Upper lobe of right lung (tissue), 1 donor: Measurements from ENCODE around the gene SHC3. TPM values are rescaled to one million over a fixed set of nuclear protein-coding genes. Genes with fewer than 3 reads are reported as not detected.

Experiments used
- ATAC-seq: fragments of 200-7000 bp; cut with Tn5 transposase; one replicate; pipeline ENCODE4 v1.9.1; 2020; ENCODE audit warnings: mild to moderate bottlenecking, moderate library complexity
- DNase-seq: peaks from one replicate; pipeline ENCODE4 v3.0.0-alpha.2; 2020
- H3K27ac ChIP-seq: fragments of 200-600 bp; one replicate; pipeline ENCODE4 v1.8.0; 2022
- H3K27me3 ChIP-seq: fragments of 200-600 bp; one replicate; pipeline ENCODE4 v1.8.0; 2022; ENCODE audit warnings: mild to moderate bottlenecking
- H3K36me3 ChIP-seq: fragments of 200-600 bp; one replicate; pipeline ENCODE4 v1.8.0; 2022
- H3K4me1 ChIP-seq: fragments of 200-600 bp; one replicate; pipeline ENCODE4 v1.8.0; 2022
- H3K4me3 ChIP-seq: fragments of 200-600 bp; one replicate; pipeline ENCODE4 v1.8.0; 2022; ENCODE audit warnings: mild to moderate bottlenecking
- H3K9me3 ChIP-seq: fragments of 200-600 bp; one replicate; pipeline ENCODE4 v1.8.0; 2022
- intact Hi-C: fragments of 100-400 bp; cut with DNase I; formaldehyde crosslinking; loops from one replicate; pipeline ENCODE4 v1.11.0; 2022
- total RNA-seq: library from RNA; stranded (reverse); fragmentation: NEBNext Ultra II Directional; extraction: Animal tissue kit (Norgen Biotek cat#: 25700); gene quantifications from one replicate; pipeline ENCODE4 v1.2.1, GENCODE V29; 2021
- TF ChIP-seq, protein P1 (sequence below): fragments of 200-600 bp; IDR thresholded peaks from one replicate; pipeline ENCODE4 v1.8.0; 2022; ENCODE audit warnings: antibody characterized with exemption
- donor health status: DM: no; HTN: yes; CAD: no; lungs with severe emphysema.

The SHC3 gene
- total RNA-seq, 1 donor from 2014 or later = 12.9 TPM

DNA sequence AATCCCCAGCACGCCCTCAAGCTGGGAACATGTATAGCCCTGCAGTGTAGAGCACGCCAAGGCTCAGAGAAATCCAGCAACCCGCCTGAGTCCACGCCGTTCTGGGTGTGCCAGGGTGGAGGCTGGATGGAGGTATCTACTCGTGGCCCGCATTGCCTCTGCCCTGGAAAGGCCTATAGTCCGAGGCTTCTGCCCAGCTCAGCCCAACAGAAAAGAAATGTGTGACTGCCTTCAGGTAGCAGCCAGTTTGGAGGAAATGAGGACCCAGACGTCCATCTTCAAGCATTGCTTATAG is 169.1 kb downstream of the SHC3 start:
- ATAC-seq (no peak), DNase-seq (no peak)
- intact Hi-C loops = no loop called here
- H3K27me3 ChIP-seq = no peaks in the 10 kb centered on the region
- H3K4me3 ChIP-seq = no peak overlapping the region
- no peaks in the 10 kb centered on the region for H3K36me3 ChIP-seq
- TF ChIP-seq, protein P1, sequence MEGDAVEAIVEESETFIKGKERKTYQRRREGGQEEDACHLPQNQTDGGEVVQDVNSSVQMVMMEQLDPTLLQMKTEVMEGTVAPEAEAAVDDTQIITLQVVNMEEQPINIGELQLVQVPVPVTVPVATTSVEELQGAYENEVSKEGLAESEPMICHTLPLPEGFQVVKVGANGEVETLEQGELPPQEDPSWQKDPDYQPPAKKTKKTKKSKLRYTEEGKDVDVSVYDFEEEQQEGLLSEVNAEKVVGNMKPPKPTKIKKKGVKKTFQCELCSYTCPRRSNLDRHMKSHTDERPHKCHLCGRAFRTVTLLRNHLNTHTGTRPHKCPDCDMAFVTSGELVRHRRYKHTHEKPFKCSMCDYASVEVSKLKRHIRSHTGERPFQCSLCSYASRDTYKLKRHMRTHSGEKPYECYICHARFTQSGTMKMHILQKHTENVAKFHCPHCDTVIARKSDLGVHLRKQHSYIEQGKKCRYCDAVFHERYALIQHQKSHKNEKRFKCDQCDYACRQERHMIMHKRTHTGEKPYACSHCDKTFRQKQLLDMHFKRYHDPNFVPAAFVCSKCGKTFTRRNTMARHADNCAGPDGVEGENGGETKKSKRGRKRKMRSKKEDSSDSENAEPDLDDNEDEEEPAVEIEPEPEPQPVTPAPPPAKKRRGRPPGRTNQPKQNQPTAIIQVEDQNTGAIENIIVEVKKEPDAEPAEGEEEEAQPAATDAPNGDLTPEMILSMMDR = no peak
- no peaks in the 10 kb centered on the region for H3K9me3 ChIP-seq
- no peak overlapping the region for H3K27ac ChIP-seq
- H3K4me1 ChIP-seq = no peaks in the 10 kb centered on the region

DNA sequence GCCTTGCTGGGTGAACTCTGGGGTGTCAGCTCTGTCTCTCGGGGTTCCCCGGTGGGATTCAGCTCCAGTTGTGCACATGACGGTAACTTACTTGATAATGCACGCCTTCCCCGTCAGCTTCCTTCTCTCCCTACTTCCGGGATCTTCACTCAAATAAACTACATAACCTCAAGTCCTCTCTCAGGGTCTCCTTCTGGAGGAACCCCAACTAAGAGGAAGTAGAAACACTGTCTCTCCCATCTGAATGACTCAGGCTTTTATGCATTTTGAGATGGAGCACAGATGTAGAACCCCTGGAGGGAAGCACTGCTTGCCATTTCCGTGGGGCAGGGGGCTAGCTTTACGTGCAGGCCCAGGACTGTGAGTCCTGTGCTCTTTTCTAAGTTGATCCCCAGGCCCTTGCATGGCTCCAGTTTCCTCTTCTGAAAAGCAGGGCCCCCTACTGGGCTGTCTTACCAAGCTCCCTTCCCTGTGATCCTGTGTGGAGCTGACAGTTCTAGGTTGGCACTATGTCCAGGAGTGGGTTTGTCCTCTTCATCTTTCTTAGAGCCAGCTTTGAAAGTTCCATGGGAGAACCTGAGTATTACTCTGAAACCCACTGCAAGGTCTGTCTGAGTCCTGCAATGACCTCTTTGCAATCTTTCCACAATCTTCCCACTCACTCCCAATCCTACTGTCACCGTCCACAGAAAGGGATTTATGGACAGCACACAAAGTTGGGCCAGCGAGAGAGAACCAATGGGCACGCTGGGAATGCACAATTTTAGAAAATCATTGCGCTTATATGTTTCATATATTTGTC is 169.7 kb downstream of the SHC3 start:
- no peaks in the 10 kb centered on the region for H3K4me1 ChIP-seq
- no peaks in the 10 kb centered on the region for H3K9me3 ChIP-seq
- H3K27me3 ChIP-seq = no peaks in the 10 kb centered on the region
- H3K27ac ChIP-seq = no peak overlapping the region
- no peak for DNase-seq
- H3K36me3 ChIP-seq = no peaks in the 10 kb centered on the region
- TF ChIP-seq, protein P1 = no peak
- ATAC-seq = peak; percentile 28
- no peak overlapping the region for H3K4me3 ChIP-seq
- intact Hi-C loops = no loop called here

DNA sequence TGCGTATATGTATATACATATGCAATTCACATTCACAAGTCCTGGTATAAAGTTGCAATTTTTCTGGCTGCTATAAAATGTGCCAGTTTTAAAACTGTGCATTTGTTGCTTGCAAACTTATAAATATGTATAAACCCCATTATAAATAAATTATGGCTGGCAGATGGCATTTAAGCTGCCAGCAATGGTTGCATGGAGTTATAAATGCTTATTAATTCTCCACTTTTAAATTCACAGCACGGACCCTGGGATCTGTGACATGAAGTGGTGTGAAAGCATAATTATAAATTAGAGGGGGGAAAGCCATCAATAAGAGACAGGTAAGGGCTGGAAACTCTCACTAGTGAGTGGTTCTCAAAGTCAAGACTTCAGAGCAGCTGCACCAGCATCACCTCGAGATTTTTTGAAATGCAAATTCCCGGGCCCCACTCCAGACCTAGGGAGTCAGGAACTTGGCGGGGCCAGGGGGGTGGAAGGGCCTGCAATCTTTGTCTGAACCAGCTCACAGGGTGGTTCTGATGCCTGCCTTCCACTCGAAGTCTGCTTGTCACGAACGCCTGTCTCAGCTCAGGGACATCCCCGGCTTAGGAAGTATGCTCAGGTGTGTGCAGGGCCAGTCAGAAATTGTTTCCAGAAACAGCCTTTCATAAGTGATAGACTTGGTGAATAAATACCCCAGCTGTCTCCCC is 170.4 kb downstream of the SHC3 start:
- ATAC-seq (no peak), DNase-seq (no peak)
- Histone ChIP-seq H3K27me3 (no peaks in the 10 kb centered on the region), H3K36me3 (no peaks in the 10 kb centered on the region), H3K4me3 (no peak overlapping the region), H3K9me3 (no peaks in the 10 kb centered on the region), H3K4me1 (no peaks in the 10 kb centered on the region), H3K27ac (no peak overlapping the region)
- TF ChIP-seq, protein P1 = no peak
- intact Hi-C loops = no loop called here

DNA sequence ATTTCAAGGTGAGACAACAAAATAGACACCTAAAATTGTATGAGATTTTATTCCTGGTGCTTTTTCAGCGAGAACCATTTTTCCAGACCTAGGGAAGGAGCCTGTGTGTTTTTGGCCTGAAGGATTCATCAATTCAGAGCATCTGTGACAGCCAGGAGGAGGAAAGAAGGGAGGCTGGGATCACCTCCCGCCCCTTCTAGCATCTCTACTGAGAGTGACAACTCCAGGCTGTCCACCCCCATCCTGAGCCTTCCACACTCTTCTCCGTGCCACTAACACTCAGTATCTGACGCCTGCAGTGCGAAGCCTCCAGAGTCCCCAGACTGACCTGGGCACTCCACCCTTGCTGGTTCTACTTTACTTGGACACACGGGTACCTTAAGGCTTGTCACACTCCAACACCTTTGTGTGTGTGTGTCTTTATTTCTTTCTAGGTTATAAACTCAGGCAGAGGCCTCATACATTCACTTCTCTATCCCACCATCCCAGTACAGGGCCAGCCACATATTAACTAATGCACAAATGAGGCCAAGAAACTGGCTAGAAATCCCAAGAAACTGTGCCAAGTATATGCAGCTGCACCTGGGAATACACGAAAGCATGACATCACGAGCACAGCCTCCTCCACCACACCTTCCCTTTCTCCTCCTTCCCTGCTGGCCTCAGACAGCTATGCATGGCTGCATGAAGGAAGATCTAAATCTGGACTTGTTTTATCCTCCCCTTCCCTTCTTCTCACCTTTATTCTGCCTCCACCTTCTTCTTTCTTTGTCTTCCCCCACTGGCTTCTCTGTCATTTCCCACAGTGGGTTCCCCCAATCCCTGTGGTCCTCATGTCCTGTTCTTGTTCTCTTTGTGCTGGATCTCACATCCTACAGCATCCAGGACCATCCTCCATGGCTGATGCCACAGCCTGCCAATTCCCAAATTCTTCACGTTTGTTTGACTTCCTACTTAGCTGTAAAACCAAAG is 171.3 kb downstream of the SHC3 start:
- H3K27me3 ChIP-seq = no peaks in the 10 kb centered on the region
- H3K9me3 ChIP-seq = no peaks in the 10 kb centered on the region
- no peak overlapping the region for H3K4me3 ChIP-seq
- TF ChIP-seq, protein P1 = no peak
- no peak for DNase-seq
- no peaks in the 10 kb centered on the region for H3K4me1 ChIP-seq
- no peak for ATAC-seq
- intact Hi-C loops = no loop called here
- H3K36me3 ChIP-seq = no peaks in the 10 kb centered on the region
- H3K27ac ChIP-seq = no peak overlapping the region

DNA sequence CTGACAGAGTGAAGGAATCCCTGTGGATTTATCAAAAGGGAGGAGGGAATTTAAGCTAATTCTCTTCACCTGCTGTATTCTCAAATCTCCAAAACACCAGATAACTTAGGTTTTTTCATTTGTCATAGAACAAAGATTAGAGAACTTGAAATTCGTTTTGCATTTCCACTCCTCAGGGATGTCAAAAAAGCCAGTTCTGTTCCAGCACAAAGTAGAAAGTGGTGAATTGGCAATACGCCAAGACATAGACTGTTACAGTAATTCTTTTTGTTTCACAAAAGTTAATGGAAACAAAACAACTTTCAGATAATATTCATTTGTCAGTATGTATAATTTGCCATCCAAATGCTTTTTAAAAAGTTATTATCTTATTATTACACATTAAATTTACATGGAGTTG is 172.4 kb downstream of the SHC3 start:
- no peaks in the 10 kb centered on the region for H3K36me3 ChIP-seq
- H3K27me3 ChIP-seq = no peaks in the 10 kb centered on the region
- H3K4me3 ChIP-seq = no peak overlapping the region
- intact Hi-C loops = no loop called here
- DNase-seq (no peak), ATAC-seq (no peak)
- no peak overlapping the region for H3K27ac ChIP-seq
- TF ChIP-seq, protein P1 = no peak
- H3K9me3 ChIP-seq = no peaks in the 10 kb centered on the region
- peaks cover under 1% of the 10 kb centered on the region for H3K4me1 ChIP-seq
